Measurements from ENCODE around the gene EFCAB6.
A peak's percentile ranks its signal among the peaks of the same experiment; 100 is the strongest.

EFCAB6 gene

GRCh38 chr22:43564859-43565258 is 247.2 kb downstream of the EFCAB6 start:
- Mint-ChIP-seq H3K4me1 (peaks cover 28% of the 10 kb centered on the region), H3K27ac (no peak overlapping the region), H3K4me3 (no peak overlapping the region), H3K27me3 (ENCODE audit: low read depth, poor library complexity) (peaks cover 9% of the 10 kb centered on the region), H3K9me3 (no peaks in the 10 kb centered on the region), H3K36me3 (ENCODE audit: low read depth) (no peaks in the 10 kb centered on the region)
- DNase-seq: no peak
- no peak for TF ChIP-seq CTCF (IDR thresholded peaks at IDR 0.05)

- no peaks in the 10 kb centered on the region for H3K36me3 Mint-ChIP-seq (ENCODE audit: low read depth)
- TF ChIP-seq CTCF (IDR thresholded peaks at IDR 0.05): no peak
- peaks cover 9% of the 10 kb centered on the region for H3K27me3 Mint-ChIP-seq (ENCODE audit: low read depth, poor library complexity)
- peaks cover 9% of the 10 kb centered on the region for H3K9me3 Mint-ChIP-seq
- H3K27ac Mint-ChIP-seq: no peak overlapping the region
- no peak for DNase-seq
- no peak overlapping the region for H3K4me3 Mint-ChIP-seq
- peaks cover 28% of the 10 kb centered on the region for H3K4me1 Mint-ChIP-seq
These were observed 248.5 kb downstream of the EFCAB6 start for GRCh38 chr22:43563571-43563970.

- Mint-ChIP-seq H3K9me3 (peaks cover 9% of the 10 kb centered on the region), H3K36me3 (ENCODE audit: low read depth) (no peaks in the 10 kb centered on the region), H3K27ac (no peak overlapping the region), H3K27me3 (ENCODE audit: low read depth, poor library complexity) (peaks cover 6% of the 10 kb centered on the region), H3K4me1 (peaks cover 28% of the 10 kb centered on the region), H3K4me3 (no peak overlapping the region)
- TF ChIP-seq CTCF (IDR thresholded peaks at IDR 0.05): no peak
- DNase-seq: no peak
These were observed 249.3 kb downstream of the EFCAB6 start for GRCh38 chr22:43562843-43563242.

GRCh38 chr22:43561415-43562178 is 250.5 kb downstream of the EFCAB6 start:
- Mint-ChIP-seq H3K4me3 (no peak overlapping the region), H3K9me3 (peaks cover 9% of the 10 kb centered on the region), H3K36me3 (ENCODE audit: low read depth) (no peaks in the 10 kb centered on the region), H3K27me3 (ENCODE audit: low read depth, poor library complexity) (peaks cover 2% of the 10 kb centered on the region), H3K27ac (peak overlapping the region; percentile 41), H3K4me1 (peaks cover 27% of the 10 kb centered on the region)
- TF ChIP-seq CTCF (IDR thresholded peaks at IDR 0.05): no peak
- no peak for DNase-seq

- no peak for TF ChIP-seq CTCF (IDR thresholded peaks at IDR 0.05)
- no peak for DNase-seq
- no peaks in the 10 kb centered on the region for H3K36me3 Mint-ChIP-seq (ENCODE audit: low read depth)
- no peak overlapping the region for H3K27ac Mint-ChIP-seq
- peaks cover 20% of the 10 kb centered on the region for H3K4me1 Mint-ChIP-seq
- H3K27me3 Mint-ChIP-seq (ENCODE audit: low read depth, poor library complexity): peaks cover 2% of the 10 kb centered on the region
- no peak overlapping the region for H3K4me3 Mint-ChIP-seq
- peaks cover 9% of the 10 kb centered on the region for H3K9me3 Mint-ChIP-seq
These were observed 251.5 kb downstream of the EFCAB6 start for GRCh38 chr22:43560651-43561050.

Measured in nephron progenitor cell (in vitro differentiated cells).